ENCODE data around the gene NBAS.

The NBAS gene

DNA sequence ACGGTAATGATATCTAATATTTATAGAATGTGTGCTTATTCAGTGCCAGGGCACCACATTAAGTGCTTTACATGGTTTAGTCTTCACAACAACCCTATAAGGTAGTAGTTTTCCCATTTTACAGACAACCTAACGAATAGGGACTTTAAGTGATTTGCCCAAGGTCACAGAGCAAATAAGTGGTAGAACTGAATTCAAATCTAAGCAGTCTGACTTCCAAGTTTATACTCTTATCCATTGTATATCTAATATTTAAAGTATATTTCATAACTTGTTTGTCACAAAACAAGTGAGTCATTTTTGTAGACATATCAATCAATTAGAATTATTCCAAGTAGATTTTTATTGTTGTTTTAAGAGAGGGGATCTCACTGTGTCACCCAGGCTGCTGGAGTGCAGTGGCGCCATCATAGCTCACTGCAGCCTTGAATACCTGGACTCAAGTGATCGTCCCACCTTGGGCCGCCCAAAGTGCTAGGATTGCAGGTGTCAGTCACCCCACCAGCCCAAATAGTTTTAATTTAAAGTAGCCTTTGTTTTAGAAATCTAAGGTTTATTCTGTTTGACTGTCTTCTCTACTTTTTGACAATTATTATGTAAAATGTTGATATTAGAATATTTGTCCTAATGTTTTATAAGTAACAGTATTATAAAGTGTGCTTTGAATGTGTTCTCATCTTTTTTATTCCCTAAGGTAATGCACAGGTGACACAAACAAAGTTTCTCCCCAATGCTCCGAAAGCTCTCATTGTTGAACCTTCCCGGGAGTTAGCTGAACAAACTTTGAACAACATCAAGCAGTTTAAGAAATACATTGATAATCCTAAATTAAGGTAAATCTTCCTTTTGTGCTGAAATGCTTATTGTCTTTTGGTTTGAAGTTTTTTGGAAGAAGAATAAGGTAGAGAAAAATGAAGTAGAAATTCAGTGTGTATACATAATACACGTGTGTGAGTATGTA lies 45.6 kb upstream of the NBAS start:
- Histone ChIP-seq H3K27ac (no peak overlapping the region), H3K4me1 (no peaks in the 10 kb centered on the region), H3K27me3 (no peaks in the 10 kb centered on the region), H3K4me3 (no peak overlapping the region), H3K9me3 (no peaks in the 10 kb centered on the region), H3K36me3 (peaks cover 82 to 89% (median 87%) of the 10 kb centered on the region in 3 donors)
- TF ChIP-seq, protein P1, sequence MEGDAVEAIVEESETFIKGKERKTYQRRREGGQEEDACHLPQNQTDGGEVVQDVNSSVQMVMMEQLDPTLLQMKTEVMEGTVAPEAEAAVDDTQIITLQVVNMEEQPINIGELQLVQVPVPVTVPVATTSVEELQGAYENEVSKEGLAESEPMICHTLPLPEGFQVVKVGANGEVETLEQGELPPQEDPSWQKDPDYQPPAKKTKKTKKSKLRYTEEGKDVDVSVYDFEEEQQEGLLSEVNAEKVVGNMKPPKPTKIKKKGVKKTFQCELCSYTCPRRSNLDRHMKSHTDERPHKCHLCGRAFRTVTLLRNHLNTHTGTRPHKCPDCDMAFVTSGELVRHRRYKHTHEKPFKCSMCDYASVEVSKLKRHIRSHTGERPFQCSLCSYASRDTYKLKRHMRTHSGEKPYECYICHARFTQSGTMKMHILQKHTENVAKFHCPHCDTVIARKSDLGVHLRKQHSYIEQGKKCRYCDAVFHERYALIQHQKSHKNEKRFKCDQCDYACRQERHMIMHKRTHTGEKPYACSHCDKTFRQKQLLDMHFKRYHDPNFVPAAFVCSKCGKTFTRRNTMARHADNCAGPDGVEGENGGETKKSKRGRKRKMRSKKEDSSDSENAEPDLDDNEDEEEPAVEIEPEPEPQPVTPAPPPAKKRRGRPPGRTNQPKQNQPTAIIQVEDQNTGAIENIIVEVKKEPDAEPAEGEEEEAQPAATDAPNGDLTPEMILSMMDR (IDR thresholded peaks at IDR 0.05) = no peak
- intact Hi-C loops (cut with DNase I; ENCODE audit: low total_unique reads) = no loop called here
- DNase-seq = no peak

DNA sequence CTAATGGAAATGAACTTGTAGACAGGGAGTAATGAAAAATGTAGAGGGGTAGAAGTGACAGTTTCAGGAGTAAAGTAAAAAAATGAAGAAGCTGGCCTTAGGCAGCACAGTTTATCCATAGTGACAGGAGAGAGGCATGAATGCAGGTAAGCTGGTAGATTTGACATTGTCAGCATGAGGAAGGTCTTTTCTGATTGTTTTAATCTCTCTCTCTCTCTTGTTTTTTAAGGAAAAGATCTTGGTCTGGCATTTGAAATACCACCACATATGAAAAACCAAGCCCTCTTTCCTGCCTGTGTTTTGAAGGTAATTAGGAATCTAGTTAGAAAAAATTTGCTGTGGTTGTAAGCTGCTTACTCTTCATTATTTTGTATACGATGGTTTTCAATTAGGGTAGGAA lies 44.6 kb upstream of the NBAS start:
- Histone ChIP-seq H3K9me3 (no peaks in the 10 kb centered on the region), H3K4me3 (no peak overlapping the region), H3K27ac (no peak overlapping the region), H3K27me3 (no peaks in the 10 kb centered on the region), H3K36me3 (peaks cover 92 to 100% (median 97%) of the 10 kb centered on the region in 3 donors), H3K4me1 (no peaks in the 10 kb centered on the region)
- intact Hi-C loops (cut with DNase I; ENCODE audit: low total_unique reads) = no loop called here
- DNase-seq = no peak
- TF ChIP-seq, protein P1 (IDR thresholded peaks at IDR 0.05) = no peak

DNA sequence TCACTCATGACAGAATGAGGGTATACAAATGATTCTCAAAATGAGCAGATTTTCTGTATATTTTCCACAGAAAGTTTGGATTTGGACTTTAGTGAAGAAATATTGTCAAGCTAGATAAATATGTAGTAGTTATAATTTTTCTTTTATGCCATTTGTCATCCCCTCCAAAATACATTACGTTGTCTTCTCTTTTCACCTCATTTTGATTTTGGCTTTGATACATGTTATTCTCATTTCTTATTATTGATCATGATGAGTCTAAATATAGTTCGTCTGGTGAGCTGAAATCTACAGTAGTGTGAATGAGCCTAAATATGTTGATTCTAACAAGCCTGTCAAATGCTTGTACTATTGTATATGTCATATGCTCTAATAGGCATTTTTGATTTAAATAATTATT lies 42.8 kb upstream of the NBAS start:
- TF ChIP-seq, protein P1 (IDR thresholded peaks at IDR 0.05) = no peak
- Histone ChIP-seq H3K9me3 (no peaks in the 10 kb centered on the region), H3K27me3 (no peaks in the 10 kb centered on the region), H3K27ac (no peak overlapping the region), H3K36me3 (peaks cover 98 to 100% (median 99%) of the 10 kb centered on the region in 3 donors), H3K4me3 (no peak overlapping the region), H3K4me1 (no peaks in the 10 kb centered on the region)
- DNase-seq = no peak
- intact Hi-C loops (cut with DNase I; ENCODE audit: low total_unique reads) = no loop called here

DNA sequence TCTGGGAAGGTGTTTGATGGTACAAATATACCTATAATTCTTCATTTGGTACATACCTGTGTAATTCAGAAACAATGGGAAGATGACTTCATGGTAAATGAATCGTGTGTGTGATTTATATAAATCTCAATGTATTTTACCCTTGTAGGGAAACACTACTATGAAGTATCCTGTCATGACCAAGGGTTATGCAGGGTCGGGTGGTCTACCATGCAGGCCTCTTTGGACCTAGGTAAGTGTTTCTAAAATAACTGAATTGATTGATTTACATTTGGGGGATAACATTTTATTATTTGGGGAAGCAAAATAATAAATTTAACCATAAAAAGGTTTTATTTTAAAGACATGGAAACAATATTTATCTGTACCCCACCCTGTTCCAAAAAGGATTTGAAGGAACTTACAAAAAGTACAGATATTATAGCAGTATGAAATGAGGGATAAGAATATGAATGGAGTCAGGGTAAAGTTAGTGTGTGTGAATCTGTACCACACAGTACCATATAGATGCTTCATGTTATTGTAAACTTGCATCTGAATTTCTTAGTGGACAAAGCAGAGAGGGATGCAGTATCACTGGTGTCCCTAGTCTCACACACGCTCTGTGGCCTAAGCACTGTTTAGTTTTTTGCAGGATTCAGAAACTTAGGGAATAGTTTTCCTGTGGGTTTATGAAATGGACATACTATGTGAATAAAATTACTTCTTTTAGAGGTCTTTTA lies 42.1 kb upstream of the NBAS start:
- Histone ChIP-seq H3K4me1 (no peaks in the 10 kb centered on the region), H3K9me3 (no peaks in the 10 kb centered on the region), H3K4me3 (no peak overlapping the region), H3K27ac (no peak overlapping the region), H3K36me3 (peaks cover 97 to 100% (median 98%) of the 10 kb centered on the region in 3 donors), H3K27me3 (no peaks in the 10 kb centered on the region)
- intact Hi-C loops (cut with DNase I; ENCODE audit: low total_unique reads) = no loop called here
- DNase-seq = no peak
- TF ChIP-seq, protein P1 (IDR thresholded peaks at IDR 0.05) = no peak

DNA sequence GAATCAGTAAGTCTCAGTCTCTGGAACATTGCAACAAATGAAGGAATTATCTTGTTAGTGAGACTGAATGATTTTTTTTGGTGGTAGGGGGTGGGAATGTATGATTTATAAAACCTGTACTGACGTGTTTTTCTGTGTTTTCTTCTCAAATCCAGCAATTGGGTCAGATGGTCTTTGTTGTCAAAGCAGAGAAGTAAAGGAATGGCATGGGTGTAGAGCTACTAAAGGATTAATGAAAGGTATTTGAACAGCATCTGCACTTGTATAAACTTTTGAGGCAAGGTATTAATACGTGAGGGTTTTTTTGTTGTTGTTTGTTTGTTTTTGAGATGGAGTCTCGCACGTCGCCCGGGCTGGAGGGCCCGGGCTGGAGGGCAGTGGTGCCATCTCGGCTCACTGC lies 41.3 kb upstream of the NBAS start:
- intact Hi-C loops (cut with DNase I; ENCODE audit: low total_unique reads) = no loop called here
- Histone ChIP-seq H3K4me3 (no peak overlapping the region), H3K4me1 (no peaks in the 10 kb centered on the region), H3K27me3 (no peaks in the 10 kb centered on the region), H3K27ac (no peak overlapping the region), H3K36me3 (peaks cover 94 to 100% (median 97%) of the 10 kb centered on the region in 3 donors), H3K9me3 (no peaks in the 10 kb centered on the region)
- DNase-seq = no peak
- TF ChIP-seq, protein P1 (IDR thresholded peaks at IDR 0.05) = no peak

Data from tibial artery (tissue), 4 donors.